ENCODE data around the gene TAF8.

GRCh38 chr6:42090819-42091717 is 40.7 kb downstream of the TAF8 start:
- TF ChIP-seq REST (IDR thresholded peaks at IDR 0.05; ENCODE audit: low read depth) (no peak), YY1 (IDR thresholded peaks at IDR 0.05; ENCODE audit: low read depth) (no peak), EGR1 (IDR thresholded peaks at IDR 0.05) (no peak), TEAD4 (IDR thresholded peaks at IDR 0.05) (no peak), EP300 (IDR thresholded peaks at IDR 0.05; ENCODE audit: borderline replicate concordance) (no peak), NFIC (IDR thresholded peaks at IDR 0.05) (no peak), RAD21 (IDR thresholded peaks at IDR 0.05; ENCODE audit: low read depth) (no peak), USF1 (IDR thresholded peaks at IDR 0.05) (no peak), ZBTB7A (IDR thresholded peaks at IDR 0.05; ENCODE audit: low read depth) (no peak)
